Activated CD8-positive, alpha-beta memory T cell treated with anti-CD3 and anti-CD28 coated beads, Interleukin-2, amount 50 U/mL, for 24 hours (primary cell): ENCODE results near the gene FHAD1.
A peak's percentile ranks its signal among the peaks of the same experiment; 100 is the strongest.
"Not testable (repeated sequence)": the region's sequence is repeated elsewhere in the genome, so short reads cannot be mapped to it uniquely, and the experiment has no call there.

Source experiments
- DNase-seq: peaks from one replicate; pipeline ENCODE4 v3.0.0-alpha.2; 2020; ENCODE audit errors: extremely low read depth

Gene FHAD1

DNA sequence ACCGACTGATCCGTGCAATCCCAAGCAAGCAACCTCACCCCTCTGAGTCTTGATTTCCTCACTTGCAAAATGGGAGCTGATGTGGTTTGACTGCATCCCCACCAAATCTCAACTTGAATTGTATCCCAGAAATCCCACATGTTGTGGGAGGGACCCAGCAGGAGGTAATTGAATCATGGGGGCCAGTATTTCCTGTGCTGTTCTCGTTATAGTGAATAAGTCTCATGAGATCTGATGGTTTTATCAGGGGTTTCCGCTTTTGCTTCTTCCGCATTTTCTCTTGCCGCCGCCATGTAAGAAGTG is 58.4 kb downstream of the FHAD1 start:
- DNase-seq: no peak

DNA sequence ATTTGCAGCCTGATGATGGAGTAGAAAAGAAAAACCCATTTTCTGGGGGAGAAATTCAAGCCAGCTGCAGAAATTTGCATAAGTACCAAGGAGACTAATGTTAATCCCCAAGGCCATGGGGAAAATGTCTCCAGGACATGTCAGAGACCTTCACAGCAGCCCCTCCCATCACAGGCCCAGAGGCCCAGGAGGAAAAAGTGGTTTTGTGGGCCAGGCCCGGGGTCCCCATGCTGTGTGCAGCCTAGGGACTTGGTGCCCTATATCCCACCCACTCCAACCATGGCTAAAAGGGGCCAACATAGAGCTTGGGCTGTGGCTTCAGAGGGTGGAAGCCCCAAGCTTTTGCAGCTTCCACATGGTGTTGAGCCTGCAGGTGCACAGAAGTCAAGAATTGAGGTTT is 59.3 kb downstream of the FHAD1 start:
- not testable (repeated sequence) for DNase-seq

DNA sequence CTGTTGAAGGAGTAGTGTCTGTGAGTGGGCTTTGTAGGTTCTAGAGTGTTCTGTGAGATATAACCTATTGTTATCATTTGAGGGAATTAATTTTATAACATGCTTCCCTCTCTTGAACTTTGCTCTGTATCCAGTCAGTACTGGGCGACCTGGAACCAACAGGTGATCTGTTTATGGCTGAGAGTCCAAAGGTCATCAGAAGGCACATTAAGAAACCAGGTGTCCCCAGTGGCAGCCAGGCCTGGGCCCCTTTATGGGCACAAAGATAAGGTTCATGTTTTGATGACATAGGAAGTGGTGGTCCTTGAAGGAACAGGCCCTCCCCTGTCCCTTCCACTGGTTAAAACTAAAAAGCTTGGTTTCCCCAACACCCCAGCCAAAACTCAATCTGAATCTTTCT is 61.1 kb downstream of the FHAD1 start:
- no peak for DNase-seq

DNA sequence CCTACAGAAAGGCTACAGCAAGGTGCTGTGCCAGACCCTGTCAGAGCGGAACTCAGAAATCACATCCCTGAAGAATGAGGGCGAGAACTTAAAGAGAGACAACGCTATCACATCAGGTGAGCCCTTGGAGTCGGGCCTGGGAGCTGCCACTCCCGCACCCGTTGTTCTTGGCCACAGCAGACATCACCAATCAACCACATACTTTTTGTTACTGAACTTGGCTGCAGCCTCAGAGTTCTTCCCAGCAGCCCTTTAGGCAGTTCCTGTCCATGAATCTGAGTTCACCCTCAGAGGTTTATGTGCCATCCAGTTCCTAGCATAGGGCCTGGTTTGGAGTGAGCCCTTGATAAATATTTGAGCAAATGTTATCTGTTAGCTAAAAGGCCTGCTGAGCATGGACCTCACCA is 61.6 kb downstream of the FHAD1 start:
- no peak for DNase-seq

DNA sequence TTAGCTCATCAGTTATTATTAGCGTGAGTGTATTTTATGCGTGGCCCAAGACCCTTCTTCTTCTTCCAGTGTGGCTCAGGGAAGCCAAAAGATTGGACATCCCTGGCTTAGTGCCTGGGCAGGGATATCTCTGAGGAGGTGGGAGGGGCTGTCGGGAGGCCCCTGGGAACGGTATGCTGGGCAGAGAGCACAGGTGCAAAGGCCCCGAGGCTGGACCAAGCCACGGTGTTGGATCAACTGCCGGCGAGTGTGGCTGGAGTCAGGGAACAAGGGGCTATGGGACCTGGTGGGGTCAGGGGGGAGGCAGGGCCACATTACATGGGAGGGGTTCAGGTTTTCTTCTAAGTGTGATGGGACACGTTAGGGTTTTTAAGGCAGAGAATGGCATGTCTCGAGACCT is 62.7 kb downstream of the FHAD1 start:
- no peak for DNase-seq

DNA sequence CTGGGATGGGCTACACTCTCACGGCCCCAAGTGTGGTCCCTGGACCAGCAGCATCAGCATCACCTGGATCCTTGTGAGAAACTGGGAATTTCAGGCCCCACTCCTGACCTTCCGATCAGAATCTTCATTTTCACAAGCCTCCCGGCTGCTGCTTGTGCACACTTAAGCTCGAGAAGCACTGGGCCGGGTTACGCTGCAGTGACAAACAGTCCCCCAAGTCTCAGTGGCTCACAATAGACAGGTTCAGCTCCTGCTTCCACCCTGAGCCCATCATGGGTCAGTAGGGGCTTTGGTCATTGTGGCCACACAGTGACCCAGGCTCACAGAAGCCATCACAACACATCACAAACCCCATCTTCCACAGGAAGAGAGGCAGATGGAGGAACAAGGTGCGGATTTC is 63.5 kb downstream of the FHAD1 start:
- no peak for DNase-seq

DNA sequence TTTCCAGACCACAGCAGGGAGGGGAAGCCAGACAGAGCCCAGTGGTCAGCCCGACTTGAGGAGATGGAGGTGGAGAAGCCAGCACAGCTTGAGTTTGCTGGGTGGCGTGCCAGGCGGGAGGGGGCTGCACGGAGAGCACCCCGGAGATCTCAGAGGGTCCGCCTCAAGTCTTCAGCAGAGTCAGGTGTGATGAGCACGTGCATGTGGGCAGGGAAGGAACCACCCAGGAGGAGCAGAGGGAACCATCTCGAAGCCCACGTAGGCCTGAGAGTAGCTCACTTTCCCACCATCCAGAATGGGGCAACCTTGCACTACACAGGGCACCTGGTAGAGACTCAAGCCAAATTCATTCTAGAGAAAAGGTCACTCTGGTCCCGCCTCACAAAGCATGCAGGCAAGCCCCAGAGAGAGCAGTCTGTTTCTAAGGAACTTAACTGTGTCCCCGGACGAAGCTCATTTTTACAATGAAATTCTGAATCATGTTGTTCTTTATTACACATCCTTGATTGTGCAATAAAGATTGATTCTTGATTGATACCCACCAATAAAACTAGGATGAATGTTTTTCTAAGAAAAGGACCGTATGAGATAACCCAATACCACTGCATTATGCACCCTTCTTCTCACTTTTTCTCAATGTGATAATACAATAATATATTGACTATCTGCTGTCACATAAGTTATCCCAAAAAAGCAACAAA is 64.2 kb downstream of the FHAD1 start:
- DNase-seq: no peak

- no peak for DNase-seq
These were observed 64.9 kb downstream of the FHAD1 start for GRCh38 chr1:15311880-15312279.

DNA sequence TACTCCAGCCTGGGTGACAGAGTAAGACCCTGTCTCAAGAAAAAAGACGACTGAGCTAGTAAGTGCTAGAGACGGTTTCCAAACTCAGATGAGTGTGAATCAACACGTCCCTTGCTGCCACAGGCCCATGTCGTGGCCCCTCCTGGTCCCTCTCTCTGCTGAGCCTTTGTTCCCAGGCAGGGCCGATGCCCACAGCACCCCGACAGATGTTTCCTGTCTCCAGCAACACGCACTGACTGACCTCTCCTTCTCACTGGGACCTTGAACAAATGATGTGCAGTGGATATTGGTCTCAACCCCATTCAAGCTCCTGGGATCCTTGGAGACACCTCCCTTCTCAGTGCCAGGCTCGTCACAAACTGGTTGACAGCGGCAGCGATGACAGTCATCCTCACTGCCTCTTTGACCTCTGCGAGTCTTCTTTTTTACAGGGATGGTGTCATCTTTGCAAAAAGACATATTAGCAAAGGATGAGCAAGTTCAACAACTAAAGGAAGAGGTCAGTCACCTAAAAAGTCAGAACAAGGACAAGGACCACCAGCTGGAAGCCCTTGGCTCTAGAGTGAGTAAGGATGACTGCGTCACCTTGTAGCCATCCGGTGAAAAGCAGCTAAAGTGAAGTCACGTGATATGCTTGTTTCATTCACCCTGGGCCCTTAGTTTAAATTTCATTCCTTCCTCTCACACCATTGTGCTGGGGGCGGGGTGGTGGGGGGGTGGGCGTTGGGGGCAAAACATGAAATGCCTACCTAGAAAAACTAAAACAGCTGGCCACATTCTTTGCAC is 65.8 kb downstream of the FHAD1 start:
- no peak for DNase-seq

DNA sequence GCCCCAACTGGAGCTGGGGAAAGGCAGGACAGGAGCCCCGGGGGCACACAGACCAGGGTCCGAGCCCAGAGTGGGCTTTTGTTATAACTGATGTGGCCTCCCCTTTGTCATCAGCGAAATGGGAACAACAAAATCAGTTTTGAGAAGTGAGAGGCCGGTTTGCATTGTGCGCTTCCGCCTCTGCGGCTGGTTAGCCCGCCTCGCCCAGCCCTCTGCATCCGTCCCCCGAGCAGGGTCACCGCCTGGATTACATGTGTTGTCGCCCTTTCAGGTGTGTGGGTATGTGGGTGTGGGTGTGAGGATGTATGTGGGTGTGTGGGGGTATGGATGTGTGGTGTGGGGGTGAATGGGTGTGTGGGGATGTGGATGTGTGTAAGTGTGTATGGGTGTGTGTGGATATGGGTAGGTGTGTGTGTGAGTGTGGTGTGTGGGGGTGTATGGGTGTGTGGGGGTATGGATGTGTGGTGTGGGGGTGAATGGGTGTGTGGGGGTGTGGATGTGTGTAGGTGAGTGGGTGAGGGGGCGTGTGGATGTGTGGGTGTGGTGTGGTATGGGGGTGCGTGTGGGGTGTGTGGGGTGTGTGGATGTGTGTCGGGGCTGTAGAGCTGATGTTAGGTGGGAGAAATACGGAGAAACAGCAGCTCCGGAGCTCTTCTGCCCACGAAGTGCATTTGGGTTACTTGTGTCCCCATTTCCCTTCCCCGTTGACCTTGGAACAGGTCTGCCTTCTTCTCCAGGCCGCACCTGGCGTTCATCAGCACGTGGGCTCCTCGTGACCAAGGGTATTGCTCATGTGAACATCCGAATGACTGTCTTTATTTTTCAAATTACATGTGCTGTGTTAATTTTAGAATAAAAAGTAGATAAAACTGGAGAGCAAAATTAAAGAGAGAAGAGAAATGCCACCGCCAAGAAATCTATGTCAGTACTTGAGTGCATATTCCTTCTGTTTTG is 67.6 kb downstream of the FHAD1 start:
- no peak for DNase-seq

GRCh38 chr1:15315815-15316214 is 68.8 kb downstream of the FHAD1 start:
- DNase-seq: no peak

- no peak for DNase-seq
These were observed 69.5 kb downstream of the FHAD1 start for GRCh38 chr1:15316510-15316909.

DNA sequence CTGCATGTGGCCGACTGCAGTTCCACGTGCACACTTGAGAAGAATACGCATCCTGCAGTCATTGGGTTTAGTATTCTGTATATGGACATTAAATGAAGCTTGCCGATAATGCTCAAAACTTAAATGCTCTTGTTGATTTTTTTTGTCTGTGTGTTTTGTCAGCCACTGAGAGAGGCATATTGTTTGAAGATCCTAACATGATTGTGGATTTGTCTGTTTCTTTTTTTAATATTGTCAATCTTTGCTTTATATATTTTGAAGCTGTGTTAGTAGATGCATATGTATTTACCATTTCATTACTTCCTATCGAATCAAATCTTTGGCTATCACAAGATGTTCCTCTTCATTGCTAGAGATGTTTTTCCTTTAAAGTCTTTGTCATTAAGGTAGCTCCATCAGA is 73.2 kb downstream of the FHAD1 start:
- no peak for DNase-seq

DNA sequence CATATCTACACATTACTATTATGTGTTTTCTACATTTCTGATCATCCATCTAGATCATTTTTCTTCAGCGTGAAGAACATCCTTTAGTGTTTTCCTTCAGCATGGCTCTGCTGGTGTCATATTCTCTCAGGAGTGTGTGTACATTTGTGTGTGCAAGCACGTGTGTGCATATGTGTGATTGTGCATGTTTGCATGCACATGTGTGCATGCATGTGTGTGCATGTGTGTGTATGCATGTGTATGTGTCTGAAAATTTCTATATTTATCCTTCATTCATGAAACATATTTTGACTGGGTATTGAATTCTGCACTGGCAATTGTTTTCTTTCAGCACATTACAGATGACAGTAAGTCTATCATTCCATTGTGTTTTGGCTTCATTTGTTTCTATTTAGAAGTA is 74.6 kb downstream of the FHAD1 start:
- DNase-seq: no peak

GRCh38 chr1:15322648-15323350 is 75.8 kb downstream of the FHAD1 start:
- DNase-seq: no peak

DNA sequence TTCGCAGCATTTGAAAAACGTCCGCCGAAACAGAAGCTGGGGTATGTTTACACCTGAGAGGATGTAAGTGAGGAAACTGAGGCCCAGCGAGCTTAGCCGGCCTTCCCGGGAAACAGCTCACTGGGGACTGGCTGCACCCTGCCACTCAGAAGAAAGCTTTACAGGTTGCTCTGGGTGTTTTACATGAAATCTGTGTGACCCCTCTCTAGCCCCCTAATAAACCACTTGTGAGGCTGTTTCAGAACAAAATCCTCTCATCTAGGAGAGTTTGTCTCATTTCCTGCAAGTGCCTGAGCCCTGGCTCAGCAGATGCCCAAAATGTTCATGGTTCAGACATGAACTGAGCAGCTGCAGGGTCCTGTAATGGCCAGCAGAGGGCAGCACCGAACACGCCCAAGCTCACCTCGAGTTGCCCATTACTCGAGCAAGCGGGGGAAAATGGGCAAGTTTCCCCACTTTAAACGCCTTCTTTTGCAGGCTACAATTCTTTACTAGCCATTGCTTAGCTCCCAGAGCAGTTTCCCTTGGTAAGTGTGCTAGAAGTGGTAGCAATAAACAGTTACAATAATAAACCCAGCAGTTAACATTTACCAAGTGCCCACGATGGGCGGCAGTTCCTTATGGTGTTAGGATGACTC is 76.4 kb downstream of the FHAD1 start:
- peak; percentile 45 for DNase-seq

DNA sequence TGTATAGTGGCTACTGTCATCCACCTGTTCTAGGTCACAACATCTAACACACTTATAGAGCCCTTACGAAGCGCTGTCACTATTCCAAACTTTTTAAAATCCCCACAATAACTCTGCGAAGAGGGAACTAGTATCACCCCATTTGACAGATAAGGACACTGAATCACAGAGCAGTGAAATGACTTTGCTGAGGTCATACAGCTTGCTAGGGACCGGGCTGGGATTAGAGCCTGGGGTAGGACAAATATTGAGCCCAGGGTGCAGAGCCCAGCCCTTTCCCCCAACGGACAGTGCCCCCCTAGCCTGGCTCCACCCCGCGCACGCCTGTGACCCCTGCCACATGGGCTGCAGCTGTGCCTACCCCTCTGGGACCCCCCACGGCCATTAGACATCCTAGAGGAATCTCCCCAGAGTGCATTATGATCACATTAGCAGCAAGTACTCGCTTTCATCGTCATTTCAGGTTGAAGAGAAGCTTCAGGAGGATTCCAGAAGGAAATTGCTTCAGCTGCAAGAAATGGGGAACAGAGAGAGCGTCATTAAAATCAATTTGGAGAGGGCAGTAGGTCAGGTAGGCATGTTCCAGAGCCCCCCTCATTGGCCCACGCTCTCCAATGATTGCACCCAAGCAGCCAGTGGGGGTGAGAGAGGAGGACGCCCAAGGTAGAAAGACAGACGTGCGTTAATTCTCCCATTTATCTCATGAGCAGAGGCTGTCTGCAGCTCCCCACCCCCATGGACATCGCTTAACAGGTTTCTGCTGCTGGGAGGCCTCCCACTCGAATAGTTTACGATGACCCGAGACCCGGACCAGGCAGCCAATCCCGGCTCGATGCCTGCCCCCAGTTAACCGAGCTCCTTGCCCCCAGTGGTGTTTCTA is 77.2 kb downstream of the FHAD1 start:
- DNase-seq: no peak

DNA sequence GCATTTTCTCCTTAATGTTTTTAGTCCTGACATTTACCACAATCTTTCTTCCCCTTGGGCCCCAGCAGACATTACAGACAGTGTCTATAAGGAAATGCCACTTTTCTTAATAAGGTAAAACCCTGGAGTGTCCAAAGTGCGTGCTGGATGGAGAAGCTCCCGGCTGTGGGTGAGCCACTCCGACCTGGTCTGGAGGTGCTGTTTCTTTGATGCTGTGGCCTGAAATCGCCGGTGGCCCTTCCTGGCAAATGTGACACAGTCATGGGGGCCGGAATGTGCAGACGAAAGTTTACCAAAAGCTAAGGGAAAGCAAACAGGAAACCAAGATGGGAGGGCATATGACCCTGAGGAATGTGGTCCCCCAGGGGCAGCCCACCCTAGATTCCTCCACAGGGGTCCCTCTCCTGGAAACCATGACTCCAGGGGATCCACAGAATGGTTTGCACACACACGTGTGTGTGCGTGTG is 77.9 kb downstream of the FHAD1 start:
- no peak for DNase-seq

DNA sequence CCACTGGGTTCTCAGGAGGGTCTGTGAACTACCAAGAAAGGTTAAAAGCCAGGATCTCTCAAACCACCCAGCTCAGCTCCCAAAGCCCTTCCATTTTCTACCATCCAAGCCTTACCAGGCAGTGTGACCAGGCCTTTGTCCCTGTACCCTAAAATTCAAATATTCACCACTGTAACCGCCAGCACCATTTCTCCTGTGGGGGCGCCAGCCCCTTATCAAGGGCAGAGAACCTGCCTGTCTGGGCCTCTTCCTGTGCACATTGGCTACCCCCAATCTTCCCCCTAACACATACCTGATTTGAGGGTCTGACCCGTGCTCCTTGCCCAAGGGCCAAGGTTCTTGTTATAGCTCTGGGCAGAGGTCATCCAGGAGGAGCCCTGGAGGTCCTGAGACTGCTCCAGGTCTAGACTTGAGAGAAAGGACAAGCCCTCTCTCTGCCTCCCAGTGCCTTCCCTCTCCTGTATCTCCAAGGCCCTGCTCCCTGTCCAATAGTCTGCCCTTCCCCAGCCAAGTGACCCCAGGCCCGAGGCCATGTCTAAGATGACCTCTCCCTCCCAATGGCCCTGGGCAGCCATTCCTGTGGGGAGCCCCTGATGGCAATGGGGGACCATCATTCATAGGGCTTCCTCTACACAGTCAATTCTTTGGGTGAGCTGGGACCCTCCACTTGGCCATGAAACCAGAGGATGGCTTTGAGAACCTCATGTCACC is 78.5 kb downstream of the FHAD1 start:
- no peak for DNase-seq
